C4-2B (cell line): ENCODE results near the gene MTPN.

Source experiments
- H3K27ac ChIP-seq: fragments of 450-650 bp; 2 replicates; pipeline ENCODE4 v1.5.1; 2017
- ZFX ChIP-seq: fragments of 450-650 bp; IDR thresholded peaks from 2 replicates; pipeline ENCODE4 v1.6.1; 2017
- TF ChIP-seq, protein P1 (sequence below): fragments of 450-650 bp; conservative IDR thresholded peaks from 2 replicates; pipeline ENCODE4 v1.5.1; 2017; ENCODE audit warnings: mild to moderate bottlenecking

MTPN gene

DNA sequence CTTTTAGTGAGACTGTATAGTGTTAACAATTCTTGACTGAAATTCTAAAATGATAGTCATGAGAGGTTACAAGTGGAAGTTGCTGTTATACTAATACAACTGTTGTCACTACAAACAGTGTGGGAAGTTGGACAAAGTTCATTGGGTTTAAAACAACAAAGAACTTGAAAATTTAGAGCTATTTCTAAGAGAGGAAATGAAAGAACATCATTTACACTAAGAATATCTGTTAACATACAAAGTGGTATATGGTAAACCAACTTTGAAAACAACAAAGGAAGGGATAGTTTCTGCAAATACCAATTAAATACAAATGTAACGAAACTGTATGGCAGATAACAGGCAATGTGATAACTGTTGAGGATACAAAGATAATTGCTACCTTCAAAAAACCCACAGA lies 11.6 kb downstream of the MTPN start:
- no peak overlapping the region for H3K27ac ChIP-seq
- no peak for TF ChIP-seq ZFX
- TF ChIP-seq, protein P1, sequence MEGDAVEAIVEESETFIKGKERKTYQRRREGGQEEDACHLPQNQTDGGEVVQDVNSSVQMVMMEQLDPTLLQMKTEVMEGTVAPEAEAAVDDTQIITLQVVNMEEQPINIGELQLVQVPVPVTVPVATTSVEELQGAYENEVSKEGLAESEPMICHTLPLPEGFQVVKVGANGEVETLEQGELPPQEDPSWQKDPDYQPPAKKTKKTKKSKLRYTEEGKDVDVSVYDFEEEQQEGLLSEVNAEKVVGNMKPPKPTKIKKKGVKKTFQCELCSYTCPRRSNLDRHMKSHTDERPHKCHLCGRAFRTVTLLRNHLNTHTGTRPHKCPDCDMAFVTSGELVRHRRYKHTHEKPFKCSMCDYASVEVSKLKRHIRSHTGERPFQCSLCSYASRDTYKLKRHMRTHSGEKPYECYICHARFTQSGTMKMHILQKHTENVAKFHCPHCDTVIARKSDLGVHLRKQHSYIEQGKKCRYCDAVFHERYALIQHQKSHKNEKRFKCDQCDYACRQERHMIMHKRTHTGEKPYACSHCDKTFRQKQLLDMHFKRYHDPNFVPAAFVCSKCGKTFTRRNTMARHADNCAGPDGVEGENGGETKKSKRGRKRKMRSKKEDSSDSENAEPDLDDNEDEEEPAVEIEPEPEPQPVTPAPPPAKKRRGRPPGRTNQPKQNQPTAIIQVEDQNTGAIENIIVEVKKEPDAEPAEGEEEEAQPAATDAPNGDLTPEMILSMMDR, result no peak

DNA sequence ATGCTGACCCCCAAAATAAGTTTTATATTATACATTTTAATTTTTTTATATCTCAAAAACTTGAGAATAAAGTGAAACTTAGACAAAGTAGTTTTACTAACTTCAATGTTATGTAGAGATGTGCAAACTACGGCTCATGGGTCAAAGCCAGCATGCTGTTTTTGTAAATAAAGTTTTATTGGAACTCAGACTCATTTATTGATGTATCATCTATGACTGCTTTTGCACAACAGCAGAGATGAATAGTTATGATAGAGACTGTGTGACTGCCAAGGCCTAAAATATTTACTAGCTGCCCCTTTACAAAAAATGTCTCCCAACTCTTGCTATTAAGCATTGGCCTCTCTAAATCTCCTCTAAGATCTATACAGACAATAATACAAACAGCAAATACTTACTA lies 12.4 kb downstream of the MTPN start:
- H3K27ac ChIP-seq, result no peak overlapping the region
- TF ChIP-seq ZFX, result no peak
- TF ChIP-seq, protein P1, result no peak

DNA sequence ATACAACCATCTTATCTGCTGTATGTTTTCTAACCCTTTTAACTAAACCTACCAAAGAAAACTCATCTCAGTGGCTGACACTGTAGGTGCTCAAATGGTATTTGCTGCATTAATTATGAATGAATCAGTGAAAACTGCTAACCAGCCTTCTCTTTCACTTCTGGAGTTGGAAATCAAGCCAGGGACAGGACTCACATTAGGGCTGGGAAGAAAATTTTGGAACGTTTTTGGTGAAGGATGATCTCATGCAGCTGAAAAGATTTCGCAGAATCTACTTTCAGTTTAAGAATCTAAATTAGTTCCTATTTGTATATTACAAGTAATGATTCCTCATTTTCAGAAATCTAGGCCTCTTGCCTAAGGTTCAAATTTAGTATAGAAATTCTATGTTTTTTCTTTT lies 12.9 kb downstream of the MTPN start:
- no peak overlapping the region for H3K27ac ChIP-seq
- TF ChIP-seq ZFX, result no peak
- TF ChIP-seq, protein P1, result no peak

DNA sequence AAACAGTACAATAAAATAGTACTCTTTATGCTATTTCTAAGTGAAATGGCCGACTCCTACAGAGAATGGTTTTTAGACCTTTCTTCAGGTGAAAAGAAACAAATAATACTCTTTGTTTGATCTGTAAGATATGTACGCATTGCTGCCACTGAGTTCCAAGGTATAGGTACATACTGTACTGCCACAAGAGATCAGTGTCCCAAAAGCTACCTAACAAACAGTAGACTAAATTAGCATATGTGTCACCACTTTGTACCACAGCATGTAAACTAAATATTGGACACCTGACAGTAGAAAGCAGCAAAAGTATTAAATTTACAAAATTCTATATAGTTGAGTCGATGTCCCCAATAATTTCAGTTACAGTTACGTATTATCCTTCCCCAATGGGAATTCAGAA lies 14.4 kb downstream of the MTPN start:
- no peak overlapping the region for H3K27ac ChIP-seq
- TF ChIP-seq, protein P1, result no peak
- no peak for TF ChIP-seq ZFX

DNA sequence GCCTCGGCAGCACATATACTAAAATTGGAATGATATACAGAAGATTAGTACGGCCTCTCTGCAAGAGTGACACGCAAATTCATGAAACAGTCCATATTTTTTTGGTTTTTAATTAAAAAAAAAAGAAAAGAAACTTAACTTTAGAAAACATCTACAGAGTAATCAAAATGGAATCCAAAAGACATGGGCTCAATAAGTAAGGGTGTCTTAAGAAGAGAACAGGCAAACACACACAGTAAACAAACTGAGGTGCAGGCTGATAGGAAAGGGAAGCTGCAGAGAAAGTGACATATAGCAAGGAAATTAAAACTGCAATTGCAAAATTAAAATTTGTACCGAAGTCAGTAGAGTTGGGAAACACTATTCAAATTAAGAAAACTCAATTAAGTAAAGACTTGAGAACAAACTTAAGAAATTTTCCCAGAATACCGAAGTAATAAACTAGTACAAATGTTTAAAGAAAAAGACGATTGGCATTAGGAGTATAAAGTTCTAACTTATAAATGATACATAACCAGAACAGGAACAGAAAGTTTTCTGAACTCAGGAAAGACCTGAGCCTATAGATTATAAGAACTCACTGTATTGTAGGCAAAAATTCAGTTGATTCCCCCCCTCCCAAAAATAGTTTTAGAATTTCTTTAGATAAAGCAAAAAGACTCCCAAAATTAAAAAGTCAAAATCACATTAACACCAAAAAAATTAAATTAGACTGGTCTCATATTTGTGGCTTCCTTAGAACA lies 16.3 kb downstream of the MTPN start:
- TF ChIP-seq, protein P1, result no peak
- no peak for TF ChIP-seq ZFX
- H3K27ac ChIP-seq, result no peak overlapping the region

DNA sequence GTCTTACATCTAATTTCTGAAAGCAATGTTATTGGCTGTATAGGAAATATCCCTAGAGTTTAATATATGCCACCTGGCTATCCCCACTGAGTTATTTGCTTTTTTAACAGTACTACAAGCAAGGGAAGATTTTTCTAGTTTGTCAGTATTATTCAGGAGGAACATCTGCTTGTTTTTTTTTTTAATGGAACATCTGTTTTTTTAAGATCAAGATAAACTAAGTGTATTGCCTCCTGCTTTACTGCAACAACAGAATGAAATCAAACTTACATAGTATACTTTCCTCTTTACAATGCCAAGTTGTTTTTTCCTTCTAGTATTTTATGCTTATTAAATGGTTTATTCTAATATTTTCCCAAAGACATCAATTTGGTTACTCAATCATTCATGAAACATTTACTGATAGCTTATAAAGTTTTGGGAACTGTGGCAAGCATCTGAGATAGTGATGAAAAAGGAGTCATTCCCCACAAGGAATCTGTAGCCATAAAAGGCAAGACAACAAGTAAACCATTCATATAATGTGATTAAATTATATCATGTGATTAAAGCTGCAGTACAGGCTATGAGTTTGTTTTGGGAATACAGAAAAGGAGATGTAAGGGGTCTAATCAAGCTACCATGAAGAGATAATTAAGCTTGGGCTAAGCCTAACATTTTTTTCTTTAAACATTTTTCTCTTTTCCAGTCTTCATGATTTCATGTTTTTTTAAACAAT lies 17.4 kb downstream of the MTPN start:
- TF ChIP-seq, protein P1, result no peak
- no peak for TF ChIP-seq ZFX
- H3K27ac ChIP-seq, result no peak overlapping the region

DNA sequence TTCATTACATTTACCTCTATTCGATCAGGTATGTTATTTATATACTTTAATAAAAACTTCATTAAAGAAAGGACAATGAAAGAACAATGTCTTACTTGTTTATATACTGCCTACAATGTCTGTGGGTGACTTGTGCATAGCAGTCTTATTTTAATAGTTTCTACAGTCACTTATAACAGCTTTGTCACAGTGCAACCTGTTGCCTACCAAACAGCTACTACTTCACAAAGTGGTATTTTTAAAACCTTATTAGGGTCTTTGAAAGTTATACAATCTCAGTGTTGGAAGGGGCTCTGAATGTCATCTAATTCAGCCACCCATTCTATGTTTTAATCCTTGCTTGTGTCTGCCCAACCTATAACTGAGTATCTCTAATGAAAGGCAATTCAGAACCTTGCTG lies 19.0 kb downstream of the MTPN start:
- TF ChIP-seq, protein P1, result no peak
- TF ChIP-seq ZFX, result no peak
- H3K27ac ChIP-seq, result no peak overlapping the region
